GM12878 (cell line): ENCODE measurements around the gene RAP1GAP2.

ENCODE experiments used
- CTCF ChIP-seq, 3 experiments: IDR thresholded peaks in 2 of 3; conservative IDR thresholded peaks in 1 of 3; 2 replicates each; pipeline ENCODE4 v1.5.1; 2011; ENCODE audit warnings: low read depth in 3 of 3, low read length in 3 of 3, mild to moderate bottlenecking in 3 of 3, control low read depth in 2 of 3, moderate library complexity in 2 of 3, inconsistent platforms in 1 of 3, mixed read lengths in 1 of 3; ENCODE audit not compliant: control insufficient read depth in 2 of 3, insufficient read depth in 1 of 3; ENCODE audit errors: extremely low read depth in 1 of 3
- POLR2A ChIP-seq: IDR thresholded peaks from 2 replicates; pipeline ENCODE4 v1.6.1; 2011; ENCODE audit warnings: low read depth, mild to moderate bottlenecking, low read length
- TAF1 ChIP-seq: IDR thresholded peaks from 2 replicates; pipeline ENCODE4 v1.6.1; 2011; ENCODE audit warnings: mild to moderate bottlenecking, low read depth, low read length, borderline replicate concordance

- TF ChIP-seq POLR2A (no peak), CTCF (IDR thresholded peaks at IDR 0.05 in 2 of 3, conservative IDR thresholded peaks at IDR 0.05 in 1 of 3; ENCODE audit: control insufficient read depth in 2 of 3, extremely low read depth in 1 of 3, insufficient read depth in 1 of 3, low read depth in 3 of 3, low read length in 3 of 3) (no peak), TAF1 (no peak)
Measured at GRCh38 chr17:2893422-2893914, 97.2 kb downstream of the RAP1GAP2 start.
